ENCODE data around the gene TTLL7. TPM values are rescaled to one million over a fixed set of nuclear protein-coding genes. Genes with fewer than 3 reads are reported as not detected.

TTLL7 gene
- total RNA-seq, 1 donor from 2014 or later: 0.84 TPM

GRCh38 chr1:84008631-84009030 lies 9.7 kb upstream of the TTLL7 start:
- no peaks in the 10 kb centered on the region for H3K36me3 Mint-ChIP-seq (ENCODE audit: low read depth)
- no peaks in the 10 kb centered on the region for H3K4me1 Mint-ChIP-seq (ENCODE audit: low read depth)
- H3K27me3 Mint-ChIP-seq (ENCODE audit: low read depth): peaks cover 16% of the 10 kb centered on the region
- H3K9me3 Mint-ChIP-seq: peaks cover 5% of the 10 kb centered on the region
- no peak overlapping the region for H3K4me3 Mint-ChIP-seq (ENCODE audit: low read depth)
- H3K27ac Mint-ChIP-seq: no peak overlapping the region
- DNase-seq (ENCODE audit: low spot score): no peak
- intact Hi-C loops (cut with micrococcal nuclease): no loop called here

GRCh38 chr1:84006591-84006990 lies 7.7 kb upstream of the TTLL7 start:
- no peaks in the 10 kb centered on the region for H3K36me3 Mint-ChIP-seq (ENCODE audit: low read depth)
- no peak overlapping the region for H3K4me3 Mint-ChIP-seq (ENCODE audit: low read depth)
- H3K4me1 Mint-ChIP-seq (ENCODE audit: low read depth): no peaks in the 10 kb centered on the region
- DNase-seq (ENCODE audit: low spot score): no peak
- no peak overlapping the region for H3K27ac Mint-ChIP-seq
- intact Hi-C loops (cut with micrococcal nuclease): no loop called here
- peaks cover 21% of the 10 kb centered on the region for H3K27me3 Mint-ChIP-seq (ENCODE audit: low read depth)
- H3K9me3 Mint-ChIP-seq: peaks cover 4% of the 10 kb centered on the region

DNA sequence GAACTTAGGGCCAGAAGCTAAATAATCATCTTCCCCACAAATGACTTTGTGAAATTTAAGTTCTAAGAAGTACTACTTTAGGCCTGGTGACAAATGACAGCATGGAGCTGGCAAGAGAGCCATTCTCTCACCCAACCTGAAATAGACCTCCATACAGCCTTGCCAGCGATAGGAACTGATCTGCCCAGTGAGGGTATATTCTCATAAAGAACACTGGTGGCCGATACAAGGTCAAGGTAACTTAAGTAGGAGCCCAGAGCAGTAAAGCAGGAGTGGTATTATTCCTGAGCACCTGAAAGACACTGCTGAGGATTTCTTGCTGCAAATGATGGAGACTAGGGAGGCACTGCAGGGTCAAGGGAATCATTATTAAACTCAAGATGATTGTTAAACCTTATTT lies 2.6 kb upstream of the TTLL7 start:
- Mint-ChIP-seq H3K9me3 (peaks cover 3% of the 10 kb centered on the region), H3K36me3 (ENCODE audit: low read depth) (no peaks in the 10 kb centered on the region), H3K27me3 (ENCODE audit: low read depth) (peaks cover 53% of the 10 kb centered on the region), H3K4me3 (ENCODE audit: low read depth) (no peak overlapping the region), H3K27ac (no peak overlapping the region), H3K4me1 (ENCODE audit: low read depth) (peaks cover 17% of the 10 kb centered on the region)
- intact Hi-C loops (cut with micrococcal nuclease): no loop called here
- no peak for DNase-seq (ENCODE audit: low spot score)

DNA sequence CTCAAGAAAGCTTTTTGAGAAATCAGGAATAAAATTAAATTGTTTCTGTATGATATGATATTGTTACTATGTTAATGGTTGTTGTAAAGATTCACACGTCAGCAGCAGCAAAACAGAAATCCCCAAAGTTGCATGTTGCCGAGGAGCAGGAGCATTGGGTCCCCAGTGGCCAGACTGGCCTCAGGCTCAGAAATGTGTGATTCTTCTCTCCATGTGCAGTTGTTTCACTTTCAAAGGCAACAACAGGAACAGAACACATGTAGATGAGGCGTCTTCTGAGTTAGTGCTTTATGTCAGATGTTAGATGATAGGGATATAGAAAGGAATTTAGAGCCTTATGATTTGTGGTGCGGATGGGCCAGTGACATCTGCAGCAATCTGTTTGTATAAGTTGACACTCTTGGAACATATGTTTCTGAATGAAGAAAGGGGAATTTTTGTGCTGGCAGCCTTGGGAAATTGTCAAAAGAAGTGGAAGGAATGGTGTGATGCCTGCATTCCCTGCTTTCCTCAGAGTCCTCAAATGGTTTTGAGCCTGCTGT lies 2.1 kb upstream of the TTLL7 start:
- Mint-ChIP-seq H3K4me3 (ENCODE audit: low read depth) (no peak overlapping the region), H3K27ac (no peak overlapping the region), H3K4me1 (ENCODE audit: low read depth) (peaks cover 17% of the 10 kb centered on the region), H3K36me3 (ENCODE audit: low read depth) (no peaks in the 10 kb centered on the region), H3K9me3 (no peaks in the 10 kb centered on the region), H3K27me3 (ENCODE audit: low read depth) (peaks cover 58% of the 10 kb centered on the region)
- intact Hi-C loops (cut with micrococcal nuclease): no loop called here
- no peak for DNase-seq (ENCODE audit: low spot score)

- H3K27me3 Mint-ChIP-seq (ENCODE audit: low read depth): peaks cover 62% of the 10 kb centered on the region
- no peaks in the 10 kb centered on the region for H3K9me3 Mint-ChIP-seq
- no peak for DNase-seq (ENCODE audit: low spot score)
- peaks cover 17% of the 10 kb centered on the region for H3K4me1 Mint-ChIP-seq (ENCODE audit: low read depth)
- intact Hi-C loops (cut with micrococcal nuclease): no loop called here
- H3K36me3 Mint-ChIP-seq (ENCODE audit: low read depth): no peaks in the 10 kb centered on the region
- no peak overlapping the region for H3K27ac Mint-ChIP-seq
- H3K4me3 Mint-ChIP-seq (ENCODE audit: low read depth): peak overlapping the region; percentile 11
Observed at GRCh38 chr1:84000196-84000885, 1.4 kb upstream of the TTLL7 start.

GRCh38 chr1:83999316-83999819 lies 436 bp upstream of the TTLL7 start:
- Mint-ChIP-seq H3K36me3 (ENCODE audit: low read depth) (no peaks in the 10 kb centered on the region), H3K27ac (no peak overlapping the region), H3K4me3 (ENCODE audit: low read depth) (peak overlapping the region; percentile 74), H3K27me3 (ENCODE audit: low read depth) (peaks cover 58% of the 10 kb centered on the region), H3K9me3 (no peaks in the 10 kb centered on the region), H3K4me1 (ENCODE audit: low read depth) (peaks cover 17% of the 10 kb centered on the region)
- no peak for DNase-seq (ENCODE audit: low spot score)
- intact Hi-C loops (cut with micrococcal nuclease): loop anchor here (1.0 to 5.0 kb wide), 3 partner anchors 78 to 433 kb away; partner anchors contain the start of gene PRKACB

DNA sequence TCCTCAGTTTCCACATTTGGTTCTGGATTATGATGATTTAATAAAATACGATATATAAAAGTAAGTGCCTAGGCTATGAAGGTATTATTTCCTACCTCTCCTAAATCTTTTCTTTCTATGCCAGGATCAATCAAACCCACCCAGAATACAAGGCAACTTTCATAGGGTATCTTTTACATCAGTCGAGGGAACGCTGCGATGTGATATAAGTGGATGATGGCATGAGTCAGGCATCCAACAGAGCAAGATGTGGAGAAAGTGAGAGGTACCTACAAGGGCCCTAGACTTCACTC lies 781 bp downstream of the TTLL7 start:
- H3K27ac Mint-ChIP-seq: no peak overlapping the region
- H3K27me3 Mint-ChIP-seq (ENCODE audit: low read depth): peaks cover 63% of the 10 kb centered on the region
- intact Hi-C loops (cut with micrococcal nuclease): loop anchor here (2.0 to 5.0 kb wide), 2 partner anchors 147 to 434 kb away; partner anchors contain the start of gene PRKACB
- peak overlapping the region; percentile 82 for H3K4me3 Mint-ChIP-seq (ENCODE audit: low read depth)
- H3K9me3 Mint-ChIP-seq: no peaks in the 10 kb centered on the region
- no peak for DNase-seq (ENCODE audit: low spot score)
- H3K4me1 Mint-ChIP-seq (ENCODE audit: low read depth): peaks cover 17% of the 10 kb centered on the region
- H3K36me3 Mint-ChIP-seq (ENCODE audit: low read depth): no peaks in the 10 kb centered on the region

DNA sequence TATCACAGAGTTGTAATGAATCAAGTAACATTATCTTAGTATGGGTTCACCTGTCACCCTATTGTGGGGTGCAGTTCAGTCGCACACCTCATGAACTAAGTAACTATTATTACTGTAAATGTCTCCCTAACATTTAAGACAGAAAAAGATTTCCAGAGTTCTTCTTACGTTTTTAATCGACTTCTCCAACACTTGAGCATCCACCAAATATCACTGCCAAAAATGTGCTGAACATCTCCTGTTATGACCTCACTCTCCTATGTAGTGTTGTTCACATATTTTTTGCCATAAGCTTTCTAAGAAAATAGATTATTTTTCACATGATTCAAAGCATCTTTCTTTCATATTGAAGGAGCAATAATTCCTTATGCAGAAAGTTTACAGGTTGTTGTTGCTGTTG lies 1.3 kb downstream of the TTLL7 start:
- no peak for DNase-seq (ENCODE audit: low spot score)
- Mint-ChIP-seq H3K4me1 (ENCODE audit: low read depth) (peaks cover 17% of the 10 kb centered on the region), H3K36me3 (ENCODE audit: low read depth) (no peaks in the 10 kb centered on the region), H3K27ac (no peak overlapping the region), H3K4me3 (ENCODE audit: low read depth) (no peak overlapping the region), H3K9me3 (no peaks in the 10 kb centered on the region), H3K27me3 (ENCODE audit: low read depth) (peaks cover 65% of the 10 kb centered on the region)
- intact Hi-C loops (cut with micrococcal nuclease): loop anchor here (2.0 to 5.0 kb wide), 2 partner anchors 147 to 435 kb away; partner anchors contain the start of gene PRKACB

GRCh38 chr1:83996621-83997020 lies 2.3 kb downstream of the TTLL7 start:
- H3K27ac Mint-ChIP-seq: no peak overlapping the region
- H3K27me3 Mint-ChIP-seq (ENCODE audit: low read depth): peaks cover 66% of the 10 kb centered on the region
- H3K36me3 Mint-ChIP-seq (ENCODE audit: low read depth): no peaks in the 10 kb centered on the region
- H3K4me1 Mint-ChIP-seq (ENCODE audit: low read depth): peaks cover 17% of the 10 kb centered on the region
- no peaks in the 10 kb centered on the region for H3K9me3 Mint-ChIP-seq
- intact Hi-C loops (cut with micrococcal nuclease): loop anchor here (5.0 kb wide), 1 partner anchor 436 kb away; no protein-coding TSS in a partner anchor
- H3K4me3 Mint-ChIP-seq (ENCODE audit: low read depth): no peak overlapping the region
- DNase-seq (ENCODE audit: low spot score): no peak

DNA sequence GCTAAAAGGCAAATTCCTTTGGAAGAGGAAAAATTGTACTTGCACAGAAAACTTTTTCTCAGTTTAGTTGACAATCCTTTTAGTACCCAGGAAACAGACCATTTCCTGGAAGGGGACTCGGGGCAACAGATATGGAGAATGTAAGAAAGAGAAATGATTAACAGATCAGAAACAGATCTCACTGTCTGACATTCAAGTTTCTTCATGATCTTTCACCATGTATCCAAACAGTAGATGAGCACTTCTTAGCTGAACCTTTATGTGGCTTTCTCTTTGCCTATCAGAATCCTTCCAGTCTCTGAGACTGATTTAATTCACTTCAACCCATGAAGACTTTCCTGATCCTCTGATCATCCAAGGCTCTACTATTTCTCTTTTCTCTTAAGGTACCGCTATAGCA lies 2.7 kb downstream of the TTLL7 start:
- intact Hi-C loops (cut with micrococcal nuclease): loop anchor here (5.0 kb wide), 1 partner anchor 436 kb away; no protein-coding TSS in a partner anchor
- no peaks in the 10 kb centered on the region for H3K9me3 Mint-ChIP-seq
- DNase-seq (ENCODE audit: low spot score): no peak
- peaks cover 14% of the 10 kb centered on the region for H3K4me1 Mint-ChIP-seq (ENCODE audit: low read depth)
- H3K27ac Mint-ChIP-seq: no peak overlapping the region
- H3K27me3 Mint-ChIP-seq (ENCODE audit: low read depth): peaks cover 61% of the 10 kb centered on the region
- no peak overlapping the region for H3K4me3 Mint-ChIP-seq (ENCODE audit: low read depth)
- H3K36me3 Mint-ChIP-seq (ENCODE audit: low read depth): no peaks in the 10 kb centered on the region

DNA sequence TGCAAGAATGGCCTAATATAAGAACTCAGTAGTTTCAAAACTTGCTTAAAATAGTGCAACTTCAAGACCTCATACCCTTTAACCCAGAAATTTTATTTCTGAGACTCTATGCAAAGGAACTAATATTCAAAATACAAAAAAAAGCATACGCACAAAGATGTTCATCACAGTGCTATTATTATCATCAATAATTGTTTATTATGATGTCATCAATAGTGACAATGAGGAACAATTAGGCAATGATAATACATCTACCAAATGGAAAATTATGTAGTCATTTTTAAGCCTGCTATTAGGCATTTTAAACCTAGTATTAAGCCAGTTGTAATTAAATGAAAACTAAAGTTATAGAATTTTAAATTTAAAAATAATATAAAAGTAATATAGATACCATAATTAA lies 3.3 kb downstream of the TTLL7 start:
- intact Hi-C loops (cut with micrococcal nuclease): loop anchor here (5.0 kb wide), 1 partner anchor 437 kb away; no protein-coding TSS in a partner anchor
- H3K9me3 Mint-ChIP-seq: no peaks in the 10 kb centered on the region
- H3K4me3 Mint-ChIP-seq (ENCODE audit: low read depth): no peak overlapping the region
- no peak overlapping the region for H3K27ac Mint-ChIP-seq
- H3K36me3 Mint-ChIP-seq (ENCODE audit: low read depth): no peaks in the 10 kb centered on the region
- peaks cover 14% of the 10 kb centered on the region for H3K4me1 Mint-ChIP-seq (ENCODE audit: low read depth)
- H3K27me3 Mint-ChIP-seq (ENCODE audit: low read depth): peaks cover 60% of the 10 kb centered on the region
- no peak for DNase-seq (ENCODE audit: low spot score)

GRCh38 chr1:83994111-83994510 lies 4.8 kb downstream of the TTLL7 start:
- peaks cover 3% of the 10 kb centered on the region for H3K4me1 Mint-ChIP-seq (ENCODE audit: low read depth)
- no peaks in the 10 kb centered on the region for H3K9me3 Mint-ChIP-seq
- no peaks in the 10 kb centered on the region for H3K36me3 Mint-ChIP-seq (ENCODE audit: low read depth)
- no peak for DNase-seq (ENCODE audit: low spot score)
- no peak overlapping the region for H3K4me3 Mint-ChIP-seq (ENCODE audit: low read depth)
- intact Hi-C loops (cut with micrococcal nuclease): no loop called here
- H3K27ac Mint-ChIP-seq: no peak overlapping the region
- H3K27me3 Mint-ChIP-seq (ENCODE audit: low read depth): peaks cover 47% of the 10 kb centered on the region

GRCh38 chr1:83990734-83991133 lies 8.2 kb downstream of the TTLL7 start:
- Mint-ChIP-seq H3K27ac (no peak overlapping the region), H3K4me1 (ENCODE audit: low read depth) (no peaks in the 10 kb centered on the region), H3K4me3 (ENCODE audit: low read depth) (no peak overlapping the region), H3K9me3 (peaks cover 4% of the 10 kb centered on the region), H3K27me3 (ENCODE audit: low read depth) (peaks cover 24% of the 10 kb centered on the region), H3K36me3 (ENCODE audit: low read depth) (no peaks in the 10 kb centered on the region)
- no peak for DNase-seq (ENCODE audit: low spot score)
- intact Hi-C loops (cut with micrococcal nuclease): no loop called here

Data from activated T-helper 2 cell treated with anti-CD3 and anti-CD28 coated beads, Interferon-gamma antibody, Interleukin-2, Interleukin-4, amounts not matched to agents 10 μg/mL and 5 μg/mL and 100 μg/mL, durations not matched to agents 14 hours and 24 hours and 36 hours (primary cell).